SK-N-DZ (cell line): ENCODE data around the gene DCTN2.
"Not testable (repeated sequence)": the region's sequence is repeated elsewhere in the genome, so short reads cannot be mapped to it uniquely, and the experiment has no call there.

ENCODE experiments used
- DNase-seq: peaks from one replicate; pipeline ENCODE4 v3.0.0-alpha.2; 2015; ENCODE audit warnings: low spot score

DCTN2 gene

DNA sequence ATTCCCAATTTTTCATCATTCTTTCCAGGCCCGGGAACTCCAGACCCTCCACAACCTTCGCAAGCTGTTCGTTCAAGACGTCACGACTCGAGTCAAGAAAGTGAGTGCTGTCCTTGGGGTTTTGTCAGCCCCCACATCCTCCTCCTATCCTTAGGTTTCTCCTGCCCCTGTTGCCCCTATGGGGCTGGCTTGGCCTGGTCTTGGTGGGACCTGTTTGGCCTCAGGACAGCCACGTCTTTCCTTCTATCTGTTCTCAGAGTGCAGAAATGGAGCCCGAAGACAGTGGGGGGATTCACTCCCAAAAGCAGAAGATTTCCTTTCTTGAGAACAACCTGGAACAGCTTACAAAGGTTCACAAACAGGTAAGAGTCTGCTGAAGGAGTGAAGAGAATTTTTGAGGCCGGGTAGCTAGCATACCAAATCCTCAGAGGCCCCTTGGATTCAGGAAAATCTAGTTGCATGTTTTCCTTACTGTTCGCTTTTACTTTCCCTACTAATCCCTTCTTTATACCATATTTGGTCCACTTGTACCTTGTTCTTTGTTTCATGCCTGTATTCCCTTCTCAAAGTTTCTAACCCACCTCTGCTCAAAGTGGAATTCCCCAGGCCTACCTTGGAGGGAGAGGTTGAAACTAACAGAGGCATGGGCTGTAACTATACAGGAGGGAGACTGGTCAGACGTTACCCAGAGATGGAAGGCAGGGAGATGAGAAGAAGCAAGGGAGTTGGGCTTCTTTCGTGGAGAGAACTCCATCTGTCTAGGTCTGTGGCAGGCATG is 31.2 kb upstream of the DCTN2 start:
- DNase-seq = no peak

DNA sequence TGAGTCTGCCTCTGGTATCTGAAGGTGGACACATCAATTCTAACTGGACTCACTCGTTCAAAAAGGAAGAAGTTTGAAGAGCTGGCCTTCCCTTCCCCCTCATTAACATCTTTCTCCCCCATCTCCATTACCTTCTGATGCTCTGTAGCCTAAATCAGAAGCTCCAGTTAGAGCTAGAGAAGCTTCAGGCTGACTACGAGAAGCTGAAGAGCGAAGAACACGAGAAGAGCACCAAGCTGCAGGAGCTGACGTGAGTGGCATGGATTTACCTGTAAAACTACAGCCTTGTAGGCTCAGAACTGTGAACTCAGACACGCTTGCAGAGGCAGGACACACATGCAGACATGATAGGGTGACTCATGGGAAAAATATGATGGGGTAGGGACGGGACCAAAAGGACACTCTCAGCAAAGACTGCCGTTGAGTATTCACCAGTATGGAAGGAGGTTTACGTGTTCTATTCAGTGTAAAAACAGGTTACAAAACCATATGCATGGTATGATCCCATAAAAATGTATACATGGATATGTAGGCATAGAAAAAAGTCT is 29.7 kb upstream of the DCTN2 start:
- DNase-seq = no peak

DNA sequence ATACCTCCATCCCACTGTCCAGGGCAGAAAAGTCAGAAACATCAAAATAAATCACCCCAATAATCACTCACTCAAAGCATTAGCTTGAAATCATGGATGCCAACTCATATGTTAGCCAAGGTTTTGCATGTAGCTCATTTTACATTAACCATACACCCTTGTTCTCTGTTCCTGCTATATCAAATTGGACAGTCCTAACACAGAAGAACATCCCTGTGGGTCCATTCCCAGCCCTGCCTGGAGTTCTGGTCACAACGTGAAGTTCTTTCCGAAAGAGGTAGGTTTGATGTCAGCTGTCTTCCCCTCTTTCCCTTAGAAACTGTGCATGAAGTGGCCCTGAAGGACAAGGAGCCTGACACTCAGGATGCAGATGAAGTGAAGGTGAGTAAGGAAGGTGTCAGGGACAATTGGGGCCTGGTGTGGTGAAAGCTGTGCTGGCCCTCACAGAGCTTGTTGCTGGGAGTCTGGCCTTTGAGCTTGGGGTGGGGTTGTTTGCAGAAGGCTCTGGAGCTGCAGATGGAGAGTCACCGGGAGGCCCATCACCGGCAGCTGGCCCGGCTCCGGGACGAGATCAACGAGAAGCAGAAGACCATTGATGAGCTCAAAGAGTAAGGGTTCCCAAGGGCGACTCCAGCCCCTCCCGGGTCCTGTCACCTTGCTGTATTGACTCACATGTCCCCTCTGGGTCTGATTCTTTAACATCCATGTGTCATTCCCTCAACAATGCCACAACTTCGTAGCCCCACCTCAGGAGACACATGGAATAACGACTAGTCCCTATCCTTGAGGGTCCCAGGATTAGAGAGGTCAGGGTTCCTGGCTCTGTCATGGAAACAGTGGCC is 29.0 kb upstream of the DCTN2 start:
- DNase-seq = no peak

DNA sequence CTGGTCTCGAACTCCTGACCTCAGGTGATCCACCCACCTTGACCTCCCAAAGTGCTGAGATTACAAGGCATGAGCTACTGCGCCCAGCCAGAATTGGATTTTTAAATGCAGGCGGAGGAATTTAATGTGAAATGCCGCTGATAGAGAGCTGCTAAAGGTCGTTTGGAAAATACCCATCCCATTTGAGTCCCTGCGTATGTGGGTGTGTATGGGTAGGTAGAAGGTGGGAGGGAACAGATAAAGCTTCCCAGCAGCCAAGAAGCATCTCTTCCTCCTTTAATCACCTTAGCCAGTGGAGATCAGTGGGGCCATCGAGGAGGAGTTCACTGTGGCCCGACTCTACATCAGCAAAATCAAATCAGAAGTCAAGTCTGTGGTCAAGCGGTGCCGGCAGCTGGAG is 27.8 kb upstream of the DCTN2 start:
- DNase-seq = no peak

DNA sequence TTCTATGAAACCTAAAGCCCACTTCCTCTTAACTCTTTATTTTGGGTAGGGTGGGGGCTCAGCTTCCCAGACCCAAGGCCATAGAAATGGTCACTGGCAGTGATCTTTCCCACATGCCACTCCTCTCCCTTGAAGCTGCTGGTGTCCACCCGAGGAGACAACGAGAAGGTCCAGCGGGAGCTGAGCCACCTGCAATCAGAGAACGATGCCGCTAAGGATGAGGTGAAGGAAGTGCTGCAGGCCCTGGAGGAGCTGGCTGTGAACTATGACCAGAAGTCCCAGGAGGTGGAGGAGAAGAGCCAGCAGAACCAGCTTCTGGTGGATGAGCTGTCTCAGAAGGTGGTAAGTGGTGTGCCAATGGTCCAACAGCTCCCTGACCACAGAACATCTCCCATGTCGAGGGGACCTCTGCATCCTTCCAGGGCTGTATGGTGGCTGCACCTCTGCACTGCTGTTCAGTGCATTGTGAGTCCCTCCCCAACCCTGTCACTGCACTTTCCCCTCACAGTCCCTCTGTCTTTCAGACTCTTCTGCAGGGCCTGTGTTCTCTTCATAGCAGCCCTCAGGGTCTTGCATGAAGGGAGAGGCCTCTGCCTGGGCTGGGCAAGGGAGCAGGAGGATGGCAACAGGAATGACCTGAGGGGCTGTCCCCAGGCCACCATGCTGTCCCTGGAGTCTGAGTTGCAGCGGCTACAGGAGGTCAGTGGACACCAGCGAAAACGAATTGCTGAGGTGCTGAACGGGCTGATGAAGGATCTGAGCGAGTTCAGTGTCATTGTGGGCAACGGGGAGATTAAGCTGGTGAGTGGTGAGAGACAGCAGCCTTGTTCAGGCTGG is 25.2 kb upstream of the DCTN2 start:
- DNase-seq = no peak

DNA sequence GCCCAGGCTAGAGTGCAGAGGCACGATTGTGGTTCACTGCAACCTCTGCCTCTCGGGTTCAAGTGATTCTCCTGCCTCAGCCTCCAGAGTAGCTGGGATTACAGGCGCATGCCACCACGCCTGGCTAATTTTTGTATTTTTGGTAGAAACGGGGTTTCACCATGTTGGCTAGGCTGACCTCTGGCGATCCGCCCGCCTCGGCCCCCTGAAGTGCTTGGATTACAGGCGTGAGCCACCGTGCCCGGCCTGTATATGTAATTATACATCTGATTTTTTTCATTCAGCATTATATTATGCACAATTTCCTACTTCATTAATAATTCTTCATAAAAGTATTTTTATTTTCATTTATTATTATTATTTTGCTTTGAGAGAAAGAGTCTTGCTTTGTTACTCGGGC is 23.4 kb upstream of the DCTN2 start:
- not testable (repeated sequence) for DNase-seq

DNA sequence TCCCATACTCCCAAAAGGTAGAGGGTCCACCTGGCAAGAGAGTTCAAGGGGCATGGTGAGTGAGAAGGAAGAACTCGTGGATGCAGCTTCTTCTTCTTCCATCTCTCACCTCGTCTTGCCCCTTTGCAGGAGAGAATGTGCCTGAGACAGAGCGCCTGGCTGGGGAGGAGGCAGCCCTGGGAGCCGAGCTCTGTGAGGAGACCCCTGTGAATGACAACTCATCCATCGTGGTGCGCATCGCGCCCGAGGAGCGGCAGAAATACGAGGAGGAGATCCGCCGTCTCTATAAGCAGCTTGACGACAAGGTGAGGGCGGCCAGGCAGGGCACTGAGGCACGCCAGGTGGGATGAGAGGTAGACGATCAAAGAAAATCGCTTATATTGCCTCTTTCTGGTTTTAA is 22.9 kb upstream of the DCTN2 start:
- no peak for DNase-seq

DNA sequence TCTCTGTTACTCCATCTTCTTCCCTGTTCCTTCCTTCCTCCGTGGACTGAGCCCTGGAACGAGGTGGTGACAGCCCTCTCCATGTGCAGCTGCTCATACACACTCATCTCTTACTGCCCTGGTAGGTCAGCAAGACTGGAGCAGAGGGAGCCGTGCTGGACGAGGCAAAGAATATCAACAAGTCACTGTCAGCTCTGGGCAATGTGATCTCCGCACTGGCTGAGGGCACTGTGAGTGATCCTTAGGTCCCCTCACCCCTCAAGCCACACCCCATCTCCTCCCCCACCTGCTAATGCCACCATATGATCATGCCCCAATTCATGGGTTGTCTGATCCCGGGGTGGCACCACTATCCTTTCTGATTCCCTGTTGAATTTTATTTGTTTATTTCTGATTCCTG is 21.8 kb upstream of the DCTN2 start:
- DNase-seq = no peak

DNA sequence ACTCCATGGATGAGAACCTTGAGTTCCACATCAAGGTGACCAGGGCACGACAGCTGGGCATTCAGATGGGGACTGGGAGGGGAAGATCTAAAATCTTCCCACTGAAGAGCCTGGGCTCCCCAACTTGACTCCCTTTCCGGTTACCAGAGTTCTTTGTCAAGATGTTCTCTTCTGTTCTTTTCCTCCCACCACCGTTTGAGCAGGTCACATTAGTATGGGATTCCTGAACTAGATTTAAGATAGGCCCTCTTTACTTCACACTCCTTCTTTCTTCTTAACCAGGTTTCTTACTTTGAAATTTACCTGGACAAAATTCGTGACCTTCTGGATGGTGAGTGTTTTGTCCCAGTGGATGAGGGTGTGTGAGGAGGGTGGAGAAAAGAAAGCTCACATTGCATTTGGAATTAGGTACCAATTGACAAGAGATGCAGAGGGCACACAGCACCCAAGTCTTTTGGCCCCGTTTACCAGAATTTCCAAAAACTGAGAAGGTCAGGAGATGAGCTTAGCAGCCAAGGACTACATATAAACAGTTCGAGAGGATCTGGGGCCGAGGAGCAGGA is 17.3 kb upstream of the DCTN2 start:
- DNase-seq = no peak

DNA sequence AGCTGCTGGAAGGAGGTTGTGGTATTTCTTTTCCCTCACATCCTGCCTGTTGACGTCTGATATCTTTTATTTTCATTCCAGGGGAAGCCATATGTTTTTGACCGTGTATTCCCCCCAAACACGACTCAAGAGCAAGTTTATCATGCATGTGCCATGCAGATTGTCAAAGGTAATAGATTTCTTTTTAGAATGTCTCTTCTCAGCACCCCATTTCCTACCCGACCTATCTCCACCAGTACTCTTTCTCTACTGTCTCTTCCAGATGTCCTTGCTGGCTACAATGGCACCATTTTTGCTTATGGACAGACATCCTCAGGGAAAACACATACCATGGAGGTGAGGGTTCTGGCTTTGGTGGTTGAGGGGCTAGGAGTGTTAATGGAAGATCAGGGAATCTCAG is 16.4 kb upstream of the DCTN2 start:
- DNase-seq = no peak

DNA sequence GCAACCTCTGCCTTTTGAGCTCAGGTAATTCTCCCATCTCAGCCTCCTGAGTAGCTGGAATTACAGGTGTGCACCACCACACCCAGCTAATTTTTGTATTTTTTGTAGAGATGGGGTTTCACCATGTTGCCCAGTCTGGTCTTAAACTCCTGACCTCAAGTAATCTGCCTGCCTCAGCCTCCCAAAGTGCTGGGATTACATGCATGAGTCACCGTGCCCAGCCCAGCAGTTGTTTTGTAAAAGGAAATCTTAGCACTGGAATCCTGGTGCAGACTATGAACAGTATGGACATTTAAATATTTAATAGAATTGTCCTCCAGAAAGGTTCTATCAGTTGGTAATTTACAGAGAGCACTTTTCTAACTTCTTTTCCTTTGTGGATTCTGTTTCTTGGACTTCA is 14.1 kb upstream of the DCTN2 start:
- not testable (repeated sequence) for DNase-seq

DNA sequence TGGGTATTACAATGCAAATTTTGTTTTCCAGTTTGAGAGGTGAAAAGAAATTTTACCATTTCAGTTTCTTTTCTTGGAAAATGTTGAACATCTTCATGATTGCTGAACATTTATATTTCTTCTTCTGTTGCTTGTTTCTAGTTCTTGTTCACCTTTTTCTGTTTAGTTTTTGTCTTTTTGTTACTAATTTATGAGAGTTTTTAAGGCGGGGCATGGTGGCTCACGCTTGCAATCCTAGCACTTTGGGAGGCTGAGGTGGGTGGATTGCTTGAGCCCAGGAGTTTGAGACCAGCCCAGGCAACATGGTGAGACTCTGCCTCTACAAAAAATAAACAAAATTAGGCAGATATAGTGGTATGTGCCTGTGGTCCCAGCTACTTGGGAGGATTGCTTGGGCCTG is 13.5 kb upstream of the DCTN2 start:
- DNase-seq = no peak

DNA sequence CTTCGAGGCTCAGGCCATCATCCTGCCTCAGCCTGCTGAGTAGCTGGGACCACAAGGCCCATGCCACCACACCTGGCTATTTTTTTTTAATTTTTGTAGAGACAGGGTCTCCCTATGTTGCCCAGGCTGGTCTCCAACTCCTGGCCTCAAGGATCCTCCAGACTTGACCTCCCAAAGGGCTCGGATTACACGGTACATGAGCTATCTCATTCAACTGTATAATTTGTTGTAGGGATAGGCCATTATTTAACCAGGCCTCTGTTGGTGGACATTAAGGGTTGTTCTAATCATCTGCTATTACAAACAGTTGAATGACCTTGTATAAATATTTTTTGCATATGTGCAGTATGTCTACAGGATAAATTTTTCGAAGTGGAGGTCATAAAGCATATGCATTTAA is 11.9 kb upstream of the DCTN2 start:
- no peak for DNase-seq

DNA sequence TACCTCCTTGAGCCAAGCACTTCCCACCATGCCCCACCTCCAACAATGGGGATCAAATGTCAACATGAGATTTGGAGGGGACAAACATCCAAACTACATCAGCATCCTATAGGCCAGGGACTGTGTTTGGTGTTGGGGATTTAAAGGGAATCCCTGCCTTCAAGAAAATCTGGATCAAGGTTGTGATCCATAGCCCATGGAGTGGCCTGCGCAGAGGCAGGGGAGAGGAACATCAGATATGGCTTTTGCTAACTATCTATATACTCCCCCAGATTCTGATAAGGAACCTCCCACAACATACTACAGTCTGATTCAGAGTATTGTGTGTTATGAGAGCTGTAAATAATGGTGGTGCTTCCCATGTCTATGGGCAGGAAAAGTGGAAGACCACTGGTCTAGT is 7.9 kb upstream of the DCTN2 start:
- DNase-seq = no peak

DNA sequence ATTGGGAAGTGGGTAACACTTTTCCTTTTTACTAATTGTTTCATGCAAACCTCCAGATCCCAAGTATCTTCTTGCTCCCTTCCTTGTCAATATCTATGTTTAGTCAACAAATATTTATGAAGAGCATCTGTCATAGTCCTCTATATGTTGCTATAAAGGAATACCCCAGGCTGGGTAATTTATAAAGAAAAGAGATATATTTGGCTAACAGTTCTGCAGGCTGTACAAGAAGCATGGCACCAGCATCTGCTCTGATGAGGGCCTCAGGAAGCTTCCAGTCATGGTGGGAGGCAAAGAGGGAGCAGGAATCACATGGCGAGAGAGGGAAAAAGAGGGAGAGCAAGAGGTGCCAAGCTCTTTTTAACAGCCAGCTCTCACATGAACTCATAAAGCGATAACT is 7.5 kb upstream of the DCTN2 start:
- DNase-seq = no peak

DNA sequence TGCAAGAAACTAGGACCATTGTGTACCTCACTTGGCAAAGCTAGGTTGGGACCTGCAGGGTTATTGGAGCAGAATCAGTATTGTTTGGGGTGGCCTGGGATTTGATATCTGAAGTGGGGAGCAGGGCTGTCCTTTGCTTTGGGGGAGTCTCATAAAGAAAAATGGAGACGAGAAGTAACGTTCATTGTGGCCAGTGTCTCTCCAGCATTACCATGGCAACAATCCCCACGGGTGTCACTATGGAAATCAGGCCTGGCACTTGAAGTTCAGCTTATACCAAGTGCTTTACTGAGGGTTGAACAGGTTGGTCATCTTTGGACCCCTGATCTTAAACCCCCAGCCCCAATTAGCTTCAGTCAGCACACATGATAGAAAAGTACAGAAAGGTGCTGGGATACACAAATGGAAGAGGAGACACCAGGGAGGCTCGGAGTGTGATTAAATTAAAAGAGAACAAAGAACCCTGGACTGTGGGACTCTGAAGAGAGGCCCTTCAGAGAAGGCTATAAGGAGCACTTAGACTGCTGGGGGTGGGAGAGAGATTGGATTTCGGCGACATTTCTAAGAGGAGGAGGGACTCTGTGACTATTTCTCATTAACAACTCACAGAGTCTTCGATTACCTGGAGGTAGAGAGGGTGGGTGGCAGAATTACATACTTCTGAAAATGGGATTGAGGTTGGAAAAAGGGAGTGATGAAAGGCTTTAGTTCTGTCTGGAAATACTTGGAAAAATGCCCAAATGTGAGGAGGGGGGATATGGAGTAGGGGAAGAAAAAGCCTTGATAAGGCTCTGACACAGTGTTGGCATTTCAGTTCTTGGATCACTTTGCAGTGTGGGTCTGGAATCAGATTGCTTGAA is 6.6 kb upstream of the DCTN2 start:
- no peak for DNase-seq

DNA sequence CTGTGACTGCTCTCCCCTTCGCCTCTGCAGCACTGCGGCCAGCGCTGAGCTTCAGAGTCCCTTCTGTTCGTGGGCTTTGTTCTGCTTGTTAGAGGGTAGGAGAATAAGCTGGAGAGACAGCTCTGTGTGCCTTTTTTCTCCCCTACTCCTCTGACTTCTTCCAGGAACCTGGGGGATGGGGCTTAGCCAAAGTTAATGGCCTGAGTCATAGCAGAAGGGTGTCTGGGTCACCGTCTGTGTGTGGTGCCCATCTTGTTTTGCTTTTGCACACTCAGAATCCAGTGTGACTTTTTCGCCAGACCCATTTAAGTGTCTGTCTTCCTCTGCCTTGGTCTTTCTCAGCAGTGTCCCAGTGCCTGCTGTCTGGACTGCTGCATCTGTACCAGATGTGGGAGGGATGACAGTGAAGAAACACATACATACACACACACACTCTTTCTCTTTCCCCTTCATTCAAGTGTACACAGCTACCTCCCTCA is 5.9 kb upstream of the DCTN2 start:
- no peak for DNase-seq

DNA sequence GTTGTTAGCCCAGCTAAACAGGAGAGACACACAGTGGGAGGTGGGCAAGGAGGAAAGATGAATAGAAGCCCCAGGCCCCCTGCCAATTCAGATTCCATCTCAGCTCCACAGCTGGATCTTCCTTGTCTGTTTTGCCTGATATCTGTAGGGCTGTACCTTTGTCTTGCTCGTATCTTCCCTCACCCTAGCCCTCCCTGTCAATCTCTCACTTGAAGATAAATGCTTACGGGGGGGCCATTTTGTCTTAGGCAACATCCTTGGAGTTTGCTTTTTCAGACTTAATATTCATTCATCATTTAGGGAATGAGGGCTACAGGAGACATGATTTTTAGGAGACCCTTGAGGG is 5.3 kb upstream of the DCTN2 start:
- DNase-seq = no peak

DNA sequence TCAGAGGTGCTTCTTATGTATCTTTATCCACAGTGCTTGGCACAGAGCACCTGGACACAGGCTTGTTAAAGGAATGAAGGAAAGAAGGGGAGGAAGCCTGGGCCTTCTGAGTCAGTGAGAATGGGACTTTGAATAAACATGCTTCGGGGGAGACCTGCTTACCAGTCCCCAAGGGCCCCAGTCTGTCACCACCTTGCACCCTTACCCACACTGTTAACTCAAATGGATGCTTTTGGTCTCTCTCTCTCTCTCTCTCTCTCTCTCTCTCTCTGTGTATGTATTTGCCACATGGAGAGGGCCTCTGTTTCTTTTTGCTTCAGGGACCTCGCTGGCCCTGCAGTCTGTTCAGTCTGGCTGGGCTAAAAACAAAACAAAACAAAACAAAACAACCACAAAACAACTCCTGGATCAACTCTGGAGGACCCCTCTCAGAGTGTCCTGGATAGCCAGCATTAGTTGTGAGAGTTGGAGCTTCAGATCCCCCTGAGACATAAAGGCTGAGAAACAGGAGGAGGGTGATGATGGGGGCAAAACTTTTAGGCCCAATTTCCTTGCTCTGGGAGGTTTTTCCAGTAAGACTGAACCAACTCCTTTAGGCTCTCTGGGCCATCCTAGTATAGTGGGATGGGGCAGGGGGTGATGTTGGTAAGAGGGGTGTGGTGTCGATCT is 4.8 kb upstream of the DCTN2 start:
- no peak for DNase-seq
